Measurements from ENCODE around the gene ZNF428.
A peak's percentile ranks its signal among the peaks of the same experiment; 100 is the strongest.

The ZNF428 gene

DNA sequence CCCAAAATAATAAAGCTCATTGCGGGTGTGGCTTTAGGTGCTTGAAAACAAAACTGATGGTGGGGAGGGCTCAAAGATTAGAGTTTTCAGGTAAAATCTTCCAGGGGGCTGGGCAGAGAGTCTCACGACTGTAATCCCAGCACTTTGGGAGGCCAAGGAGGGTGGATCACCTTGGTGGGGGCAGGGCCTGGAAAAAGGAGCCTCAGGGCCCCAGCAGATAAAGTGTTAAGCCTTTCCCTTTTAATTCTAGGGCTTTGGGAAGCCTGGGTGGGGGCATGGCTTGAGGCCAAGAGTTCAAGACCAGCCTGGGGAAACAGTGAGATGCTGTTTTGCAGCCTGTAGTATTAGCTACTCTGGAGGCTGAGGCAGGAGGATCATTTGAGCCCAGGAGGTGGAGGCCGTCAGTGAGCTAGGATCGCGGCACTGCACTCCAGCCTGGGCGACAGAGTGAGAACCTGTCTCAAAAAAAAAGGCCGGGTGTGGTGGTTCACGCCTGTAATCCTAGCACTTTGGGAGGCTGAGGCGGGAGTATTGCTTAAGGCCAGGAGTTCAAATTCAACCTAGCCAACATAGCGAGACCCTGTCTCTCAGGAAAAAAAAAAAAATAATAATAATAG, 25.2 kb downstream of the ZNF428 start:
- Histone ChIP-seq H3K4me3 (ENCODE audit: insufficient read depth, low read length, poor library complexity, severe bottlenecking) (no peak overlapping the region), H3K36me3 (ENCODE audit: low read length) (no peaks in the 10 kb centered on the region), H4K20me1 (ENCODE audit: low read depth, low read length) (no peaks in the 10 kb centered on the region), H3K9me3 (ENCODE audit: insufficient read depth, low read length) (no peaks in the 10 kb centered on the region), H3K79me2 (ENCODE audit: insufficient read depth, low read length) (peaks cover 15% of the 10 kb centered on the region), H3K9ac (ENCODE audit: low read length) (no peak overlapping the region), H3K27ac (ENCODE audit: low read depth, low read length) (no peak overlapping the region), H3K4me2 (ENCODE audit: low read depth, low read length, poor library complexity, severe bottlenecking) (peak overlapping the region; percentile 89), H3K27me3 (ENCODE audit: low read length) (no peaks in the 10 kb centered on the region), H3K9me2 (replicated peaks; ENCODE audit: insufficient read depth, low read length) (no peaks in the 10 kb centered on the region), H3F3A (ENCODE audit: insufficient read depth) (no peaks in the 10 kb centered on the region), H2AFZ (ENCODE audit: low read depth, low read length, severe bottlenecking) (no peak overlapping the region)
- no peak for TF ChIP-seq EZH2phosphoT487 (conservative IDR thresholded peaks at IDR 0.05; ENCODE audit: low read length)
- TF ChIP-seq, protein P1, sequence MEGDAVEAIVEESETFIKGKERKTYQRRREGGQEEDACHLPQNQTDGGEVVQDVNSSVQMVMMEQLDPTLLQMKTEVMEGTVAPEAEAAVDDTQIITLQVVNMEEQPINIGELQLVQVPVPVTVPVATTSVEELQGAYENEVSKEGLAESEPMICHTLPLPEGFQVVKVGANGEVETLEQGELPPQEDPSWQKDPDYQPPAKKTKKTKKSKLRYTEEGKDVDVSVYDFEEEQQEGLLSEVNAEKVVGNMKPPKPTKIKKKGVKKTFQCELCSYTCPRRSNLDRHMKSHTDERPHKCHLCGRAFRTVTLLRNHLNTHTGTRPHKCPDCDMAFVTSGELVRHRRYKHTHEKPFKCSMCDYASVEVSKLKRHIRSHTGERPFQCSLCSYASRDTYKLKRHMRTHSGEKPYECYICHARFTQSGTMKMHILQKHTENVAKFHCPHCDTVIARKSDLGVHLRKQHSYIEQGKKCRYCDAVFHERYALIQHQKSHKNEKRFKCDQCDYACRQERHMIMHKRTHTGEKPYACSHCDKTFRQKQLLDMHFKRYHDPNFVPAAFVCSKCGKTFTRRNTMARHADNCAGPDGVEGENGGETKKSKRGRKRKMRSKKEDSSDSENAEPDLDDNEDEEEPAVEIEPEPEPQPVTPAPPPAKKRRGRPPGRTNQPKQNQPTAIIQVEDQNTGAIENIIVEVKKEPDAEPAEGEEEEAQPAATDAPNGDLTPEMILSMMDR (IDR thresholded peaks at IDR 0.05; ENCODE audit: insufficient read depth, low read length, poor library complexity, severe bottlenecking): no peak

DNA sequence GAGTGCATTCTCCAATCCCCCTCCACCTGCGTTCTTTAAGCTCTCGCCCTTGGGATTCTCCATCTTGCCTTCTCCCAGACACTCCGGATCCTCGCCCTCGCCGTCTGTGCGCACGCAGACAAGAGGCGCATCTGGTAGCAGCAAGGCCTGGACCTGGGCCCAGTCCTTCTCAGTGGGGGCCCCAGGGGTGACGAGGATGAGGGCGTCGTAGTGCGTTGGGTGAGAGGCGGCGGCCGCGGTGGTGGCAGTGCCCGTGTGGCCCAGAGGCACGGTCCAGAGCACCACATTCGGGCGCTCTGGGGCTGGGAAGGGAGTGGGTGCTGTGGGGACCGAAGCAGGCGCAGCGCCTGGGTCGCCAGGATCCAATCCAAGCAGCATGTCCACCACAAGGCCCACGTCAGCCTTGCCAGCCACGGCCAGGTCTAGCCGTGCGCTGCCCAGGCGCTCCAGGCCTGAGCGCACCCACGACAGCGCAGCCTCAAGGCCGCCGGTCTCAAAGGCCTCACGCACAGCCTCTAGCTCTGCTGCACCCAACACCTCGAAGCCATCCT, 26.6 kb downstream of the ZNF428 start:
- Histone ChIP-seq H3K79me2 (ENCODE audit: insufficient read depth, low read length) (peaks cover 15% of the 10 kb centered on the region), H2AFZ (ENCODE audit: low read depth, low read length, severe bottlenecking) (no peak overlapping the region), H3K9me2 (replicated peaks; ENCODE audit: insufficient read depth, low read length) (no peaks in the 10 kb centered on the region), H3K4me3 (ENCODE audit: insufficient read depth, low read length, poor library complexity, severe bottlenecking) (no peak overlapping the region), H3K27me3 (ENCODE audit: low read length) (no peaks in the 10 kb centered on the region), H3K9me3 (ENCODE audit: insufficient read depth, low read length) (no peaks in the 10 kb centered on the region), H3K27ac (ENCODE audit: low read depth, low read length) (no peak overlapping the region), H3K9ac (ENCODE audit: low read length) (no peak overlapping the region), H3K36me3 (ENCODE audit: low read length) (no peaks in the 10 kb centered on the region), H3K4me2 (ENCODE audit: low read depth, low read length, poor library complexity, severe bottlenecking) (no peak overlapping the region), H3F3A (ENCODE audit: insufficient read depth) (no peaks in the 10 kb centered on the region), H4K20me1 (ENCODE audit: low read depth, low read length) (no peaks in the 10 kb centered on the region)
- TF ChIP-seq, protein P1 (IDR thresholded peaks at IDR 0.05; ENCODE audit: insufficient read depth, low read length, poor library complexity, severe bottlenecking): no peak
- TF ChIP-seq EZH2phosphoT487 (conservative IDR thresholded peaks at IDR 0.05; ENCODE audit: low read length): no peak

DNA sequence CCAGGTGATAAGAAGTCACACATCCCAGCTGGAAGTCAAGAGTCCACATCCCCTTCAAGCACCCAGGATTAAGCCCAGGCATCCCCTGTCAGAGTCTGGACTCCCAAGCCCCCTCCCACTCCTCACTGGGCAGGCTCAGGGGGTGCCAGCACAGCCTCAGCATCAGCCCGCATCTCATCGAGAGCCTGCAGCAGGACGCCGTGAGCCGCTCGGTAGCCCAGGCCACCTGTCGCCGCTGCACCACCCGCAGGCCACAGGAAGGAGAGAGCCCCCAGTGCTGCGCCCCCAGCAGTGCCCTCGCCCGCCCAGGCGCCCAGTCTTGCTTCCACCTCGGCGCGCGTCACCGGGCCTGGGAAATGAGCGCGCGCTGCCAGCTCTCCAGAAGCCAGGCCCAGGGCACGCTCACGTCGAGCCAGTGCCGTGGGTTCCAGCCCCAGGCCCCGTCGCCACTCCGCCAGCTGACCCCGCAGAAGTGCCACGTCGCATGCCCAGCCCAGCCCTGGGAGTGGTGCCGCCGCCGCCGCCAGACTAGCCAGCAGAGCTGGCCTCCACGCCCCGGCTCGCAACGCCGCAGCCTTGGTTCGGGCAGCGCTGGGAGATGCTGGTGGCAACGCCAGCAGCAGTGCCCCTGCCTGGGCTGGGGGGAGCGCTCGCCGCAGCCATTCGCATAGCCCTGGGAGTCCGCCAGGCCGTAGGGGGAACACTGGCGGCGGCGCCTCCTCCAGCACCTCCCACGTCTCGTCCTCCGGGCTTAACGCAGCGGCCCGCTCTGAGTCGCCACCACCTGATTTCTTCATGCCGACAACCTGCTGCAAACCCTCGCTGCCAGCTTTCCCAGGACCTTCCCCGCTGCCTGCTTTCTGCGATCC, 27.3 kb downstream of the ZNF428 start:
- H3K36me3 ChIP-seq (ENCODE audit: low read length): no peaks in the 10 kb centered on the region
- TF ChIP-seq, protein P1 (IDR thresholded peaks at IDR 0.05; ENCODE audit: insufficient read depth, low read length, poor library complexity, severe bottlenecking): no peak
- TF ChIP-seq EZH2phosphoT487 (conservative IDR thresholded peaks at IDR 0.05; ENCODE audit: low read length): no peak

More for the DNA sequence above, 27.3 kb downstream of the ZNF428 start:
- H3K9ac ChIP-seq (ENCODE audit: low read length): no peak overlapping the region
- no peaks in the 10 kb centered on the region for H3K27me3 ChIP-seq (ENCODE audit: low read length)
- H3K9me2 ChIP-seq (replicated peaks; ENCODE audit: insufficient read depth, low read length): no peaks in the 10 kb centered on the region
- no peak overlapping the region for H3K27ac ChIP-seq (ENCODE audit: low read depth, low read length)
- H3F3A ChIP-seq (ENCODE audit: insufficient read depth): no peaks in the 10 kb centered on the region
- H3K79me2 ChIP-seq (ENCODE audit: insufficient read depth, low read length): peaks cover 8% of the 10 kb centered on the region
- H3K4me2 ChIP-seq (ENCODE audit: low read depth, low read length, poor library complexity, severe bottlenecking): no peak overlapping the region
- no peaks in the 10 kb centered on the region for H4K20me1 ChIP-seq (ENCODE audit: low read depth, low read length)
- H2AFZ ChIP-seq (ENCODE audit: low read depth, low read length, severe bottlenecking): no peak overlapping the region
- H3K9me3 ChIP-seq (ENCODE audit: insufficient read depth, low read length): no peaks in the 10 kb centered on the region
- H3K4me3 ChIP-seq (ENCODE audit: insufficient read depth, low read length, poor library complexity, severe bottlenecking): no peak overlapping the region
